ELR (cell line): ENCODE data around the gene SYNGR4.
A peak's percentile ranks its signal among the peaks of the same experiment; 100 is the strongest.

Experiments
- DNase-seq: peaks from one replicate; pipeline ENCODE4 v3.0.0-alpha.2; 2015; ENCODE audit warnings: low read depth

The SYNGR4 gene

DNA sequence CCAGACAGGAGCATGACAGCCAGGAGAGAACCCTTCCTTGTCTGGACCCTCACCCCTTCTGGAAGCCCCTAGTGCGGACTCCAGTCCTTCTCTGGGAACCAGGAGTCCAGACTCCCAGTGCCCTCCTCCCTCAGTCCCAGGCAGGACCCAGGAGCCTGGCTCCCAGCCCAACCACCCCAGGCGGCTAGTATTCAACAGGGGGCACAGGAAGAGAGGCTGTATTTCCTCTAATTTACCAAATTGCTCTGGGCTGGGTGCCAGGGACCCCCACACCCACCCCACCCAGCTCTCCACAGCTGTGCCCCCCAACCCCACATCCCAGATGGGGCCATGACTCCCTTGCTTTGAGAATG is 32.6 kb downstream of the SYNGR4 start:
- no peak for DNase-seq

DNA sequence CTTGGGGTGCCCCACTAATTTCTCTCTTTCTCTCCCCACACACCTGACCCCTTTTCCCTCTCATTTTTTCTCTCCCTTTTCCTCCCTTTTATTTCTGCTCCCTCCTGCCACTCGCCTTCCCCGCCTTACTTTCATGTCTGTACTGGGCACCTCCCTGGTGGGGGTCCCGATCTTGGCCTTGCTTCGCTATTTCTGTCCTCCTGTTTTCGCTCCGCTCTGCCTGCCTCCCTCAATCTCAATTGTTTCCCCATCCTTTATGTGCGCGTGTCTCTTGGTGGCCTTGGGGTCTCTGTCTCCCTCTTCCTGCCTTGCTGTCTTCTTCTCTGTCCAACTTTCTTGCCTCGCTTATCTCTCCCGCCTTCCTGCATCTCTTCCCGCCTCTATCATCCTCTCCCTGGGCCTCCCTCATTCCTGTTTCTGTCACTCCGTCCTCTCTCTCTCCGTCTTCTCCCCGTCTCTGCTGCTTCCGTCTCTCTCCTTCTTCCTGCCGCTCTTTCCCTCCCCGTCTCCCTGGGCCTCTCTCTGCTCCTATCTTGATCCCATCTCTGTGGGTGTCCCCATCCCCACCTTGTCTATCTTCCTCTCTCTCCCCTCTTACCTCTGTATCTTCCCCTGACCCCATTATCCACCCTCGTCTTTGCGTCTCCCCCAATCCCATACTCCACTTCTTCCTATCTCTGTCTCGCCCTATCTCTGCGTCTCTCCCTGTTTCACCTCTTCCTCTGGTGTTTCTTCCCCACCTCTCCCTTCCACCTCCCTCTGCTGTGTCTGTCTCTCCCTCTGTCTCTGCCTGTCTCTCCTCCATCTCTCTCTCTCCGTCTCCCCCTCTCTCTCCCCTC is 33.3 kb downstream of the SYNGR4 start:
- peak; percentile 41 for DNase-seq

DNA sequence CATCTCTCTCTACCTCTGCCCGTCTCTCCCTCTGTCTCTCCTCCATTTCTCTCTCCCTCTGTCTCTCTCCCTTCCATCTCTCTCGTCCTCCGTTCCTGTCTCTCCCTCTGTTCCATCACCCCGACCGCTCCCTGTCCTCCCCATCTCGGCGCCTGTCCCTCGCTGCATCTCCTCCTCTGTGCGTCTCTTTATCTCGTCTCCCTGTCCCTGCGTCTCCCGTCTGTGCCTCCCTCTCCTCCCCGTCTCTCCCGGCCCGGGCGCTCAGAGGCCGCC is 33.9 kb downstream of the SYNGR4 start:
- peak; percentile 42 for DNase-seq

DNA sequence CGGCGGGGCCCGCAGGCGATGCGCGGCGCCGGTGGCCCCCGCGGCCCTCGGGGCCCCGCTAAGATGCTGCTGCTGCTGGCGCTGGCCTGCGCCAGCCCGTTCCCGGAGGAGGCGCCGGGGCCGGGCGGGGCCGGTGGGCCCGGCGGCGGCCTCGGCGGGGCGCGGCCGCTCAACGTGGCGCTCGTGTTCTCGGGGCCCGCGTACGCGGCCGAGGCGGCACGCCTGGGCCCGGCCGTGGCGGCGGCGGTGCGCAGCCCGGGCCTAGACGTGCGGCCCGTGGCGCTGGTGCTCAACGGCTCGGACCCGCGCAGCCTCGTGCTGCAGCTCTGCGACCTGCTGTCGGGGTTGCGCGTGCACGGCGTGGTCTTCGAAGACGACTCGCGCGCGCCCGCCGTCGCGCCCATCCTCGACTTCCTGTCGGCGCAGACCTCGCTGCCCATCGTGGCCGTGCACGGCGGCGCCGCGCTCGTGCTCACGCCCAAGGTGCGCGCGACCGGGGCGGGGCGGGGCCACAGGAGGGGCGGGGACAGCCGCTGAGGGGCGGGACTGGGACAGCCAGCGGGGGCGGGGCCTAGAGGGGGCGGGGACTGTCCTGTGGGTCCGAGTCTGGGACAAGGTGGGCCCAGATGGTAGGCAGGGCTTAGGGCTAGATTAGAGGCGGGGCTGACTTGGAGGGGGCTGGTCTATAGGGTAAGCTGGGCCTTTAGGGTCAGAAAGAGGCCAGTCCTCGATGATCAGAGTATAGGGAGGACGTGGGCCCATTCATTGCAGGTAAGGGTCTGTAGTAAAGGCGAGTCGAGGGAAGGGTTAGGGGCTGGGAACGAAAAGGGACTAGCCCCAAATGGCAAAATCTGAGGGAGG is 34.4 kb downstream of the SYNGR4 start:
- DNase-seq, result peak; percentile 89

DNA sequence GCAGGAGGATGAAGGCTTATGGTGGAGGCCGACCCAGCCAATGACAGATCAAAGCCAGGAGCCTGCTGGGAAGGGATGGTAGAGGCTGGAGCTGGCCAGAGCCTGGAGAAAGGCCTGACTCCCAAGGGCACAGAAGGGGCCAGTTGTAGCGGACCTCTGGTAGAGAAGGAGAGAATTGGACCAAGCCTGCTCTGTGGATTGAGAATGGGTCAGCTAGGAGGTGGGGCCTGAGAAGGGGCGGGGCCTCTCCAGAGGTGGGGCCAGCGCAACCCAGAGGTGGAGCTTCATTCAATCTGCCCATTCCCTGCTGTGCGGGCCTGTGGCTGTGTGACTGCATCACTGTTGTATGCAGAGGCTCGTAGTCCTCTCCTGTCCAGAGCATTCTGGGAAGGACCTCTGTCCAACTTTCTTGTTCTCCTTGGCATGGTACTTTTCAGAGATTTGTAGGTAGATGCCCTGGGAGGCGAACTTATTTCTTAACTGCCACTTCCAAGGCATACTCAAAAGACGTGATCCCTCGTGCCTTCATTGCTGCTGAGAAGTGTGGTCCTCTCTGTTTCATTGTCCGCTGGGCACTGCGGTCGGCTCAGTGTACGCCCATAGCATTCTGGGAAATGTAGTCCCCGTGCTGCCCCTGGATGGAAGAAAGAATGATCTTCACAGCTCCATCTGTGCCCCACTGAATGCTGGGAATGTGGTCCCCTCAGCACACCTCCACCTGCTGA is 36.0 kb downstream of the SYNGR4 start:
- DNase-seq, result peak; percentile 92

DNA sequence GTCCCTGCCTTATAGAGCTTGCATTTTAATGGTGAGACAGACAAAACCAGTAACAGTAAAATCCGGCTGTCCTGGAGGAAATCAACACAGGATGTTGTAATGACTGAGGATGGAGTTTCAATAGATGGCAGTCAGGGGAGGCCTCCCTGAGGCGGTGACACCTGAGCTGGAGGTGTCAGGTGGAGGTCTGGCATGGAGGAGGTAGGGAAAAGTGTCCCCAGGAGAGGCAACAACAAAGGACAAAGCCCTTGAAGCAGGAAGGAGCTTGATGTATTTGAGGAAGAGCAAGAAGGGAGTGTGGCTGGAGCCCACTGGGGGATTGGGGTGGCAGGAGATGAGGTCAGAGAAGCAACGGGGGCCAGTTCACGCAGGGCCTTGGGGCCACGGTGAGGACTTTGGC is 37.1 kb downstream of the SYNGR4 start:
- no peak for DNase-seq

DNA sequence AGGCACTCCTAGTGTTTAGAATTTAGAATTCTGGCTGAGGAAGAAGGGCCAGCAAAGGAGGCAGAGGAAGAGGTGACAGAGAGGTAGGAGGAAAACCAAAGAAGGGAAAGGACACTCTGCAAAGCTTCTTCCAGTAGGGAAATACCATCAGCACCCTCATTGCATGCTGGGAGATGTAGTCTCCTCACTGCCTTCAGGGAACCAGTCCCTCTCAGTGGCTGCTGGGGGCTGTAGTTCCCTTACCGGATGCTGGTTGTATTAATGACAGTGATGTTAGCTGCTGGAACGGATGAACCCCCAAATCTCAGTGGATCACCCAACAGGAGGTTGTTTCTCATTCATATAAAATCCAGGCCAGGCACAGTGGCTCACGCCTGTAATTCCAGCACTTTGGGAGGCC is 39.4 kb downstream of the SYNGR4 start:
- peak; percentile 76 for DNase-seq

DNA sequence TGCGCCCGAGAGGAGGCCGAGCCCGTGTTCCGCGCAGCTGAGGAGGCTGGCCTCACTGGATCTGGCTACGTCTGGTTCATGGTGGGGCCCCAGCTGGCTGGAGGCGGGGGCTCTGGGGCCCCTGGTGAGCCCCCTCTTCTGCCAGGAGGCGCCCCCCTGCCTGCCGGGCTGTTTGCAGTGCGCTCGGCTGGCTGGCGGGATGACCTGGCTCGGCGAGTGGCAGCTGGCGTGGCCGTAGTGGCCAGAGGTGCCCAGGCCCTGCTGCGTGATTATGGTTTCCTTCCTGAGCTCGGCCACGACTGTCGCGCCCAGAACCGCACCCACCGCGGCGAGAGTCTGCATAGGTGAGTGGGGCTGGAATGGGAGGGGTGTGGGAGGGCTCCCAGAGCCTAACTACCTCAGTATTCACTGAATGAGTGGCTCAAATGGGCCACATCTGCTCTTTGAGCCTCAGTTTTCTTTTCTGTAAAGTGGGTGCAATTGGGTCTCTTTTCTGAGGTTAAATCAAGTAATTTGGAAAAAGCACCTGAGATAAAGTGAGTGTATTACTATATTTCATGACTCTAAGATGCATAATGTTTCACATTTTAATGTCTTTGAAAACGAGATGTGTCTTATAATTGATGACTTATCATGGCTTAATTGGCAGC is 41.0 kb downstream of the SYNGR4 start:
- DNase-seq, result no peak

DNA sequence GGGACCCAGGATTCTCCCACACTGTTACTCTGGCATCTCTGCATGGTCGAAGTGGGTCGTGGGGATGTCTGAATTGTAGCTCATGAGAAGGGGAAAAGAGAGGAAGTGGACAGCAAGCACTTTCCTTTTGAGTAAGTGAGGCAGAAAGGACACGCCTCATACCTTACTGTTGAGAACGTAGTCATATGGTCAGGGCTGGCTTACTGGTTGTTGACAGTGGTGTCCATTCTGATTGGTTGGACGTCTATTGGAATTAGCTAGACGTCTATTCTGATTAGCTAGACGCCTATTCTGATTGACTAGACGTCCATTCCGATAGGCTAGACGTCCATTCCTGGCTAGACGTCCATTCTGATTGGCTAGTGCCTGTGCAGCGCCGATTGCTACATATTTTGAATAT is 41.7 kb downstream of the SYNGR4 start:
- peak; percentile 47 for DNase-seq

DNA sequence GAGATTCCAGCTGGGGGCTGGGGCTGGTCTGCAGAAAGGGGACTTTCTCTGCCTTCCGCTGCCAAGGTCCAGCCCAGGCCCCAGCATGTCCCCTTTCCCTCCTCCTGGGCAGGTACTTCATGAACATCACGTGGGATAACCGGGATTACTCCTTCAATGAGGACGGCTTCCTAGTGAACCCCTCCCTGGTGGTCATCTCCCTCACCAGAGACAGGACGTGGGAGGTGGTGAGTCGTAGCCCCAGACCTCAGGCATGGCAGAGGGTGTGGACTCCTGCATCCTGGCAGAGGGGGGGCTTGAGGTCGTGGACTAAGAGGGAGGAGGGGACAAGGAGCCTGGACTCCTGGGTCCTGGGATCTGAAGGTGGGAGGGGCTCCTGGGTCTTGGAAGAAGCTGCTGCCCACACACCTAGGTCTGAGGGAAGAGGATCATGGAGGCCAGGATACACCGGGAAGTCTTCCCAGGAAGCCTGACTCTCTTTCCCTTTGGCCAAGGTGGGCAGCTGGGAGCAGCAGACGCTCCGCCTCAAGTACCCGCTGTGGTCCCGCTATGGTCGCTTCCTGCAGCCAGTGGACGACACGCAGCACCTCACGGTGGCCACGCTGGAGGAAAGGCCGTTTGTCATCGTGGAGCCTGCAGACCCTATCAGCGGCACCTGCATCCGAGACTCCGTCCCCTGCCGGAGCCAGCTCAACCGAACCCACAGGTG is 49.9 kb downstream of the SYNGR4 start:
- DNase-seq, result peak; percentile 57

DNA sequence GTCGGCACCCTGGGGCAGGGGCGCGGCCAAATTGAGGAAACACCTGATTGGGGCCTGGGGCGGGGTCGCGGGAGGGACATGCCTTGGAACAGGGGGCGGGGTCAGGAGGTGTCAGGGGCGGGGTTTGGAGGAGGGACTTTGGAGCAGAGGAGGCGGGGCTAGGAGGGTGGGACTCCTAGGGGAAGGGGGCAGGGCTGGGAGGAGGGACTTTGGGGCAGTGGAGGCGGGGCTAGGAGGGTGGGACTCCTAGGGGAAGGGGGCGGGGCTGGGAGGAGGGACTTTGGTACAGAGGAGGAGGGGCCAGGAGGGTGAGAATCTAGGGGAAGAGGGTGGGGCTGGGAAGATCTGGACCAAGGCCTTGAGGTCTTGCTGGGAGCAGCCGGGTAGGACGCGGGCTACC is 51.2 kb downstream of the SYNGR4 start:
- DNase-seq, result peak; percentile 82

DNA sequence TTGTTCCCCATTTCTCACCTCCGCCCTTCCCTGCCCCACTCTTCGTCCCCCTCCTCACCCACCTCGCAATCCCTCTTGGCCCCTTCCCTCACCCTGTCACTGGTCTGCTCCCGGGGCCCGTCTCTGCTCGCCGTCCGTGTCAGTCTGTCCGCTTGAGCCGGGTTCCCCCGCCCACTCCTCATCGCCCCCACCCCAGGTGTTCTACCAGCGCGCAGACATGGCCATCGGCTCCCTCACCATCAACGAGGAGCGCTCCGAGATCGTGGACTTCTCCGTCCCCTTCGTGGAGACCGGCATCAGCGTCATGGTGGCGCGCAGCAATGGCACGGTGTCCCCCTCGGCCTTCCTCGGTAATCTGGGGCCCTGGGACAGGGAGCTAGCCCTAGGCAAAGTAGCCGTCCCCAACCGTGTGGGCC is 51.6 kb downstream of the SYNGR4 start:
- no peak for DNase-seq

DNA sequence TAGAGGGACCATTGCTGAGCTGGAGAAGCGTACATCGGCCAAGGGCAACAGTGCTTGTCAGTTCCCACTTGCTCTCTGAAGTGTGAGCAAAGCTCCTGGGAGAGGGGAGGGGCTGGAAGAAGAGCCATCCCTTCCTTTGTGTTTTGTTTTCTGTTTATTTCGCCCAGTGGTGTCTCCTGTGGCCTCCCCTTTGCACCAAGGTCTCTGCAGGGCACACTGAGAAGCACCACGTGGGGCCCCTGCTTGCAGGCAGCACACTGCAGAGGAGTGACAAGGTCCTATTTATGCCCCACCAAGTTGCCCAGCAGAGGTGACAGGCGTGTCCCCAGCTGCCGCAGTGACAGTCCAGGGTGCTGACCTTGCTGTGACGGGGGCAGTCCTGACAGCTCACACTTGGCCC is 53.3 kb downstream of the SYNGR4 start:
- no peak for DNase-seq

DNA sequence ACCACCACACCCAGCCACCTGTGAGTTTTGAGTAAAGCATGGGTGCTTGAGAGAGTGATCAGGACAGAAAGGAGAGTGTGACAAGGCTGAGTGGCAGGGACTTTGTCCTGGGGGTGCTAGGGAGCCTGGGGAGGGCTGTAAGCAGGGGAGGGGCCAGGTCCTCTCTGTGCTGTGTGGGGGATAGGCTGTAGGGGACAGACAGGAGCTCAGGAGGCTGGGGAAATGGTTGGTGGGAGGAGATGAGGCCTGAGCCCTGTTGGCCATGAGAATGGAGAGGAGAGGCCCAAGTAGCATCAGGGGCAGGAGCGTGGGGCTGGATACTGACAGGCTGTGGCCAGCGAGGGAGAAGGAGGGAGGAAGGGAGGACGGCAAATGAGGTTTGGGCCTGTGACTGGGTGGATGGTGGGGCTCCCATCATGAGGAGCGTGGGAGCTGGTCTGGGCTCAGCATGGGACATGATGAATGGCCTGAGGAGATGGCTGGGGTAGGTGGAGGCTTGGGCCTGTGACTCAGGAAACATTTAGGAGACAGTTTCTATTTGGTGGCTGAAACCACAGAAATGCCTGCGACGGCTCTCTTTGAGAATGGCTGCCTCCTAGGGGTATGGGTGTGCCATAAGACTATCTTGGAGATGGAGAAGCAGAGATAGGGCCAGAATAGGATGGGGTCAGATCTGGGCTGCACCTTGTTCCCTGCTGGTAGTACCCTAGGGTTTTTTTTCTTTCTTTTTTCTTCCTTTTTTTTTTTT is 54.3 kb downstream of the SYNGR4 start:
- DNase-seq, result peak; percentile 65

DNA sequence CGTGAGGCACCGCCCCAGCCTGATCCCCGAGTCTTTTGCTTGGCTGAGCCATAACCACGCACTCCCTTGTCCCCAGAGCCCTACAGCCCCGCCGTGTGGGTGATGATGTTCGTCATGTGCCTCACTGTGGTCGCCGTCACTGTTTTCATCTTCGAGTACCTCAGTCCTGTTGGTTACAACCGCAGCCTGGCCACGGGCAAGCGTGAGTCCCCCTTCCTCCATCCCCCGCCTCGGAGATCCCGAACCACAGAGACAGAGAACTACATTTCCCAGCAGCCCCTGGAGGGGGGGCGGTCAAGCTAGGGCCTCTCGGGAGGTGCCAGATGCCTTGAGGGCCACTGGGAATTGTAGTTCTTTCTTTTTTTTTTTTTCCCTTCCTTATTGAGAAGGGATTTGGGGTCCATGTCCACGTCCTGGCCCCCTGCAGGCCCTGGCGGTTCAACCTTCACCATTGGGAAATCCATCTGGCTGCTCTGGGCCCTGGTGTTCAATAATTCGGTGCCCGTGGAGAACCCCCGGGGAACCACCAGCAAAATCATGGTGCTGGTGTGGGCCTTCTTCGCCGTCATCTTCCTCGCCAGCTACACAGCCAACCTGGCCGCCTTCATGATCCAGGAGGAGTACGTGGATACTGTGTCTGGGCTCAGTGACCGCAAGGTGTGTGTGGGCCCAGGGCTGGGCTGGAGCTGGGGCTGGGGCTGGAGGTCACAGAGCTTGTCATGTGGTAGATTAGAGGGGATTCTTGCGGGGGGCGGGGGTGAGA is 55.2 kb downstream of the SYNGR4 start:
- peak; percentile 56 for DNase-seq

DNA sequence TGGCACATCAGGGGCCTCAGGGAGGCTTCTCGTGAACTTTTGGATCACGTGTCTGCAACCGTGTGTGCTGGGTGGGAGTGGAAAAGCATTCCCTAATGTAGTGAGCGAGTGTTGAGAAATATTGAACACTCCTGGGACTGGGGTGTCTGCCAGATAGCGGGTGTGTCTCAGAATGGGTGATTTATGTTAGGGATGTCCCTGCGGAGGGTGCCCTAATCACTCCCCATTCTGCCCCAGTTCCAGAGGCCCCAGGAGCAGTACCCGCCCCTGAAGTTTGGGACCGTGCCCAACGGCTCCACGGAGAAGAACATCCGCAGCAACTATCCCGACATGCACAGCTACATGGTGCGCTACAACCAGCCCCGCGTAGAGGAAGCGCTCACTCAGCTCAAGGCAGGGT is 57.4 kb downstream of the SYNGR4 start:
- no peak for DNase-seq

DNA sequence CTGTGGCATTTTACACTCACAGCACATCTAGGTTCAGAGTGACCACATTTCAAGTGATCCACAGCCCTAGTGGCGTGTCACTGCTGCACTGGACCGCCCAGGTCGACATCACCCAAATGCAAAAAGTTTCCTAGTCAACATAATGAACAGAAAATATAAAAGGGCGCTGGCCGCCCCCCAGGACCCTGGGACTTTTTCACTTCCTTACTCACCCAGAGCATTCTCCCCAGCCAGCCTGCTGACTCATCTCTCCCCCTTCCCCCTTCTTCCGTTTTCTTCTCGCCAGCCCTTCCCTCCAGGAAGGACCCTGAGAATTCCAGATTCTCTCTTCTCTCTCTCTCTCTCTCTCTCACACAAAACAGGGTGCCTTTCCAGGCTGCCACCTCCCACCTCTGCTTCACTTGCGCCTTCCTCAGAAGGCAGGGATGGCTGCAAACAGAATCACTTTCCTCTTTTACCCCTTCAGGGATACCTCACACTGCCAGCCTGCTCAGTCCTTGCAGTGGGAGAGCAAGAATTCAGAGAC is 60.6 kb downstream of the SYNGR4 start:
- peak; percentile 76 for DNase-seq
